ENCODE data around the gene MAPK10.

Gene MAPK10

GRCh38 chr4:86001591-86001990 is 358.3 kb downstream of the MAPK10 start:
- H2AFZ ChIP-seq (ENCODE audit: low read depth, low read length), result no peak overlapping the region
- no peak overlapping the region for H3K4me2 ChIP-seq (ENCODE audit: low read length)
- H3K36me3 ChIP-seq (replicated peaks; ENCODE audit: low read depth, low read length), result peaks cover 7% of the 10 kb centered on the region
- no peaks in the 10 kb centered on the region for H3K79me2 ChIP-seq (ENCODE audit: low read length)
- TF ChIP-seq EZH2phosphoT487 (IDR thresholded peaks at IDR 0.05; ENCODE audit: low read depth) (no peak), CTCF (IDR thresholded peaks at IDR 0.05; ENCODE audit: low read depth, low read length) (no peak)
- H3K4me1 ChIP-seq (ENCODE audit: low read length), result no peaks in the 10 kb centered on the region
- H4K20me1 ChIP-seq (ENCODE audit: insufficient read depth, low read length), result no peaks in the 10 kb centered on the region
- H3K27me3 ChIP-seq (ENCODE audit: low read depth, low read length), result no peaks in the 10 kb centered on the region
- no peak overlapping the region for H3K4me3 ChIP-seq (ENCODE audit: low read length)
- no peak overlapping the region for H3K9ac ChIP-seq (ENCODE audit: low read length)
- H3K27ac ChIP-seq (ENCODE audit: low read length), result no peak overlapping the region
- no peaks in the 10 kb centered on the region for H3K9me3 ChIP-seq (ENCODE audit: insufficient read depth, low read length)

- Histone ChIP-seq H3K9ac (ENCODE audit: low read length) (no peak overlapping the region), H4K20me1 (ENCODE audit: insufficient read depth, low read length) (no peaks in the 10 kb centered on the region), H3K4me3 (ENCODE audit: low read length) (no peak overlapping the region), H3K27ac (ENCODE audit: low read length) (no peak overlapping the region), H3K4me1 (ENCODE audit: low read length) (no peaks in the 10 kb centered on the region), H3K9me3 (ENCODE audit: insufficient read depth, low read length) (no peaks in the 10 kb centered on the region), H2AFZ (ENCODE audit: low read depth, low read length) (no peak overlapping the region), H3K79me2 (ENCODE audit: low read length) (no peaks in the 10 kb centered on the region), H3K4me2 (ENCODE audit: low read length) (no peak overlapping the region), H3K27me3 (ENCODE audit: low read depth, low read length) (no peaks in the 10 kb centered on the region), H3K36me3 (replicated peaks; ENCODE audit: low read depth, low read length) (peaks cover 14% of the 10 kb centered on the region)
- TF ChIP-seq EZH2phosphoT487 (IDR thresholded peaks at IDR 0.05; ENCODE audit: low read depth) (no peak), CTCF (IDR thresholded peaks at IDR 0.05; ENCODE audit: low read depth, low read length) (no peak)
Observed at GRCh38 chr4:85995361-85995760, 364.5 kb downstream of the MAPK10 start.

- no peak overlapping the region for H2AFZ ChIP-seq (ENCODE audit: low read depth, low read length)
- H3K4me2 ChIP-seq (ENCODE audit: low read length), result no peak overlapping the region
- no peaks in the 10 kb centered on the region for H3K4me1 ChIP-seq (ENCODE audit: low read length)
- no peaks in the 10 kb centered on the region for H3K79me2 ChIP-seq (ENCODE audit: low read length)
- H3K27ac ChIP-seq (ENCODE audit: low read length), result no peak overlapping the region
- H3K9me3 ChIP-seq (ENCODE audit: insufficient read depth, low read length), result no peaks in the 10 kb centered on the region
- peaks cover 14% of the 10 kb centered on the region for H3K36me3 ChIP-seq (replicated peaks; ENCODE audit: low read depth, low read length)
- TF ChIP-seq EZH2phosphoT487 (IDR thresholded peaks at IDR 0.05; ENCODE audit: low read depth) (no peak), CTCF (IDR thresholded peaks at IDR 0.05; ENCODE audit: low read depth, low read length) (no peak)
- H3K4me3 ChIP-seq (ENCODE audit: low read length), result no peak overlapping the region
- no peaks in the 10 kb centered on the region for H3K27me3 ChIP-seq (ENCODE audit: low read depth, low read length)
- H4K20me1 ChIP-seq (ENCODE audit: insufficient read depth, low read length), result no peaks in the 10 kb centered on the region
- no peak overlapping the region for H3K9ac ChIP-seq (ENCODE audit: low read length)
Observed at GRCh38 chr4:85994576-85994975, 365.3 kb downstream of the MAPK10 start.

GRCh38 chr4:85993641-85994040 is 366.2 kb downstream of the MAPK10 start:
- Histone ChIP-seq H4K20me1 (ENCODE audit: insufficient read depth, low read length) (no peaks in the 10 kb centered on the region), H2AFZ (ENCODE audit: low read depth, low read length) (no peak overlapping the region)

More at GRCh38 chr4:85993641-85994040, 366.2 kb downstream of the MAPK10 start:
- no peaks in the 10 kb centered on the region for H3K27me3 ChIP-seq (ENCODE audit: low read depth, low read length)
- H3K4me2 ChIP-seq (ENCODE audit: low read length), result no peak overlapping the region
- no peak overlapping the region for H3K4me3 ChIP-seq (ENCODE audit: low read length)
- H3K9me3 ChIP-seq (ENCODE audit: insufficient read depth, low read length), result no peaks in the 10 kb centered on the region
- H3K27ac ChIP-seq (ENCODE audit: low read length), result no peak overlapping the region
- no peaks in the 10 kb centered on the region for H3K79me2 ChIP-seq (ENCODE audit: low read length)
- peaks cover 14% of the 10 kb centered on the region for H3K36me3 ChIP-seq (replicated peaks; ENCODE audit: low read depth, low read length)
- H3K9ac ChIP-seq (ENCODE audit: low read length), result no peak overlapping the region
- TF ChIP-seq CTCF (IDR thresholded peaks at IDR 0.05; ENCODE audit: low read depth, low read length), result no peak
- TF ChIP-seq EZH2phosphoT487 (IDR thresholded peaks at IDR 0.05; ENCODE audit: low read depth), result no peak
- no peaks in the 10 kb centered on the region for H3K4me1 ChIP-seq (ENCODE audit: low read length)
